LHCN-M2 (cell line): ENCODE measurements around the gene ENTPD3. TPM values are rescaled to one million over a fixed set of nuclear protein-coding genes. Genes with fewer than 3 reads are reported as not detected.

ENCODE experiments used
- DNase-seq: peaks from one replicate; pipeline ENCODE4 v3.0.0-alpha.2; 2012; ENCODE audit warnings: low read depth
- total RNA-seq: library from RNA; depleted of rRNA; stranded (reverse); fragments of >200 nt; gene quantifications from 2 replicates; pipeline ENCODE4 v1.2.3, GENCODE V29; 2014

ENTPD3 gene
- total RNA-seq, 1 experiment from 2014 or later: not detected

- DNase-seq: peak; percentile 16
These were observed 17.7 kb downstream of the ENTPD3 start for GRCh38 chr3:40404591-40405198.

- DNase-seq: no peak
These were observed 20.0 kb downstream of the ENTPD3 start for GRCh38 chr3:40407007-40407406.

GRCh38 chr3:40407611-40408010 is 20.6 kb downstream of the ENTPD3 start:
- no peak for DNase-seq

GRCh38 chr3:40414270-40414669 is 27.3 kb downstream of the ENTPD3 start:
- DNase-seq: no peak

- DNase-seq: no peak
These were observed 31.0 kb downstream of the ENTPD3 start for GRCh38 chr3:40417845-40418543.

- DNase-seq: no peak
These were observed 35.9 kb downstream of the ENTPD3 start for GRCh38 chr3:40422861-40423260.

- DNase-seq: peak; percentile 2
These were observed 40.2 kb downstream of the ENTPD3 start for GRCh38 chr3:40427045-40427669.

- no peak for DNase-seq
These were observed 45.8 kb downstream of the ENTPD3 start for GRCh38 chr3:40432793-40433192.

- no peak for DNase-seq
These were observed 50.9 kb downstream of the ENTPD3 start for GRCh38 chr3:40437889-40438288.

- DNase-seq: no peak
These were observed 58.1 kb downstream of the ENTPD3 start for GRCh38 chr3:40445062-40445461.

GRCh38 chr3:40445880-40446279 is 58.9 kb downstream of the ENTPD3 start:
- DNase-seq: no peak

GRCh38 chr3:40450438-40450837 is 63.5 kb downstream of the ENTPD3 start:
- no peak for DNase-seq

GRCh38 chr3:40451551-40451950 is 64.6 kb downstream of the ENTPD3 start:
- peak; percentile 32 for DNase-seq

GRCh38 chr3:40452057-40452456 is 65.1 kb downstream of the ENTPD3 start:
- no peak for DNase-seq

- no peak for DNase-seq
These were observed 65.5 kb downstream of the ENTPD3 start for GRCh38 chr3:40452562-40452875.

- peak; percentile 98 for DNase-seq
These were observed 66.1 kb downstream of the ENTPD3 start for GRCh38 chr3:40452876-40453730.

- DNase-seq: no peak
These were observed 66.9 kb downstream of the ENTPD3 start for GRCh38 chr3:40453933-40454332.

- DNase-seq: no peak
These were observed 68.3 kb downstream of the ENTPD3 start for GRCh38 chr3:40455328-40455727.

- no peak for DNase-seq
These were observed 69.4 kb downstream of the ENTPD3 start for GRCh38 chr3:40456279-40456939.

GRCh38 chr3:40456940-40457823 is 70.2 kb downstream of the ENTPD3 start, which contains the start of gene RPL14:
TSS of gene RPL14 (plus strand) at chr3:40457339. CDS start at chr3:40457472, 133 bp downstream.
- DNase-seq: peak; percentile 95
